Urinary bladder (tissue), 4 donors: ENCODE measurements around the gene TRMT112. TPM values are rescaled to one million over a fixed set of nuclear protein-coding genes. Genes with fewer than 3 reads are reported as not detected.
A peak's percentile ranks its signal among the peaks of the same experiment; 100 is the strongest.

Experiments
- DNase-seq: peaks from one replicate; pipeline ENCODE4 v3.0.0-alpha.2; 2015; ENCODE audit errors: extremely low spot score
- H3K27ac ChIP-seq: one replicate; pipeline ENCODE4 v1.5.1; 2013; ENCODE audit warnings: low read depth, mild to moderate bottlenecking, moderate library complexity
- H3K36me3 ChIP-seq: one replicate; pipeline ENCODE4 v1.6.1; 2013; ENCODE audit warnings: mild to moderate bottlenecking, moderate library complexity; ENCODE audit not compliant: insufficient read depth
- H3K4me1 ChIP-seq: one replicate; pipeline ENCODE4 v1.6.1; 2013; ENCODE audit warnings: mild to moderate bottlenecking, moderate library complexity; ENCODE audit not compliant: insufficient read depth
- H3K4me3 ChIP-seq: one replicate; pipeline ENCODE4 v1.5.1; 2013; ENCODE audit warnings: low read depth, low read length
- WGBS: extraction: QIAGEN DNeasy Blood & Tissue Kit; methylation state at CpG from one replicate; pipeline ENCODE4 v1.1.7; 2013; 5-methylcytosine and 5-hydroxymethylcytosine counted together
- polyA plus RNA-seq: library from polyadenylated mRNA; stranded (reverse); fragments of 200-250 nt; gene quantifications from one replicate; pipeline ENCODE4 v1.2.3, GENCODE V29; 2013
- total RNA-seq: library from RNA; depleted of rRNA; stranded (reverse); fragments of >200 nt; gene quantifications from one replicate; pipeline ENCODE4 v1.2.3, GENCODE V29; 2014
- donor health status: healthy with polysubstance abuse.
- donor health status: healthy.

Gene TRMT112
- total and polyA plus RNA-seq, 2 donors = 124 to 245 TPM

DNA sequence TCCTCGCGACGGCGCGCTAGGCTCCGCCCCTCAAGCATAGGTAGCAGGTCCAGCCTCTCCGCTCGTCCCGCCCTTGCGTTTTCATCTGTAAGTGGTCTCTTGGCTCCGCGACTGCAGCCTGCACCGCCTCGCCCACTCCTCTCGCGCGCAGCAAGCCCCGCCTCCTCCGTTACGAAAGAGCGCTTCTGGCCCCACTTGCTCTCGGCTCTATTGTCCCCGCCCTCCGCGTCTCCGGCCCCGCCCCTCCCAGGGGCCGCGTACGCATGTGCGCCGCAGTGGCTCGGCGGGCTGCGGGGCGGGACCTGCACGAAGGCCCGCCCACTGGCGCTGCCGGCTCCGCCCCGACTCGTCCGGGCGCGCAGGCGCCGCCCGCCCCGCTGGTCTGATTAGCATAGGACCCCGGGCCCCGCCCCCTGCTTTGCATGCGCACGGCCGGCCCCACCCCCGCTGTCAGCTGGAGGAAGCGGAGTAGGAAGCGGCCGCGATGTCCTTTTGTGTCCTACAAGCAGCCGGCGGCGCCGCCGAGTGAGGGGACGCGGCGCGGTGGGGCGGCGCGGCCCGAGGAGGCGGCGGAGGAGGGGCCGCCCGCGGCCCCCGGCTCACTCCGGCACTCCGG is 12.2 kb downstream of the TRMT112 start, which contains the start of gene ESRRA:
TSS of gene ESRRA (plus strand) at position 450 of the 616 bp plus-strand sequence. CDS start 1,656 bp downstream, outside the sequence.
- H3K27ac ChIP-seq = peak within 1 kb of the TSS; percentile 85
- H3K4me1 ChIP-seq = no peaks in the 10 kb centered on the region
- peak; percentile 92 for DNase-seq
- under 1% methylated on average over 81 of the region's 81 CpGs for WGBS
- H3K4me3 ChIP-seq = peak within 1 kb of the TSS; percentile 73
- H3K36me3 ChIP-seq = no peaks in the 10 kb centered on the region

DNA sequence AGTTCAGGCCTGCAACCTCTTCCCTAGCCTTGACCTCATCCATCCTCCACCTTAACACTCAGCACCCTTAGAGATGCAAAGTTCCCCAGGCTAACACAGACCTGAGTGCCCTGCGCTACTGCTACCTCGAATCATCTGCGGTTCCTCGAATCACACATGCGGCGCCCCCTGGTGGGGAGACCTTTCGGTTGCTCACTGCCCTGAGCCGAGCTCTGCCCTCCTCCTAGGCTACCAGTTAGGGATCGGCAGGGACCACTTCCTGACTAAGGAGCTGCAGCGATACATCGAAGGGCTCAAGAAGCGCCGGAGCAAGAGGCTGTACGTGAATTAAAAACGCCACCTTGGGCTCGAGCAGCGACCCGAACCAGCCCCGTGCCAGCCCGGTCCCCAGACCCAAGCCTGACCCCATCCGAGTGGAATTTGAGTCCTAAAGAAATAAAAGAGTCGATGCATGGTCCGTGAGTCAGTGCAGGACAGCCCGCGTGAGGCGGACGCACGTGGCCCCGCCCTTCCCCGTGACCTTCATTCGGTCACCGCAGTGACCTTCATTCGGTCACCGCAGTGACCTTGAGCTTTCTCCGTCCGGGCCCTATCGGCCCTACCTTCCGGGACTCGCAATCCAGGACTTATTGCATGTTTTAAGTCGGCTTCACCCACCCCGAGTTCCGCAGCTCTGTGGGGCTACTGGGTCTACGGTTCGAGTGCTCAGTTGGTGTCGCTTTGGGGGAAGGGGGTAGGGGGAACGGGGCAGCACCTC is 12.9 kb downstream of the TRMT112 start:
- WGBS = under 1% methylated on average over 46 of the region's 46 CpGs
- peak overlapping the region; percentile 85 for H3K27ac ChIP-seq
- H3K36me3 ChIP-seq = no peaks in the 10 kb centered on the region
- H3K4me1 ChIP-seq = no peaks in the 10 kb centered on the region
- DNase-seq = peak; percentile 71
- peak overlapping the region; percentile 37 for H3K4me3 ChIP-seq

DNA sequence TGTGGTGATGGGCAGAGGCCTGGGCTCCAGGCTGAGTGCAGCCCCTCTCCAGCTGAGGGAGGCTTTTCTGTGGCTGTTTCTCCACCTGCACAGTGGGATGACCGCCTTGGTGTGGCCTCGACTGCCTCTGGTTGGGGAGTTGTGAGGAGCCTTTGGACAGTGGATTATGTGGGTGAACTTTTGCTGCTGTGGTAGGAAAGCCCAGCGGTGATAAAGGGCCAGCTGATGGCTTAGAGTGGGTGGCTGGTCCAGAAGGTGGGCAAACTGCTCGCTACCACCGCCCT is 13.4 kb downstream of the TRMT112 start:
- H3K4me1 ChIP-seq = peaks cover 3% of the 10 kb centered on the region
- 57% methylated on average over 5 of the region's 5 CpGs for WGBS
- H3K36me3 ChIP-seq = no peaks in the 10 kb centered on the region
- DNase-seq = no peak
- no peak overlapping the region for H3K27ac ChIP-seq
- no peak overlapping the region for H3K4me3 ChIP-seq

DNA sequence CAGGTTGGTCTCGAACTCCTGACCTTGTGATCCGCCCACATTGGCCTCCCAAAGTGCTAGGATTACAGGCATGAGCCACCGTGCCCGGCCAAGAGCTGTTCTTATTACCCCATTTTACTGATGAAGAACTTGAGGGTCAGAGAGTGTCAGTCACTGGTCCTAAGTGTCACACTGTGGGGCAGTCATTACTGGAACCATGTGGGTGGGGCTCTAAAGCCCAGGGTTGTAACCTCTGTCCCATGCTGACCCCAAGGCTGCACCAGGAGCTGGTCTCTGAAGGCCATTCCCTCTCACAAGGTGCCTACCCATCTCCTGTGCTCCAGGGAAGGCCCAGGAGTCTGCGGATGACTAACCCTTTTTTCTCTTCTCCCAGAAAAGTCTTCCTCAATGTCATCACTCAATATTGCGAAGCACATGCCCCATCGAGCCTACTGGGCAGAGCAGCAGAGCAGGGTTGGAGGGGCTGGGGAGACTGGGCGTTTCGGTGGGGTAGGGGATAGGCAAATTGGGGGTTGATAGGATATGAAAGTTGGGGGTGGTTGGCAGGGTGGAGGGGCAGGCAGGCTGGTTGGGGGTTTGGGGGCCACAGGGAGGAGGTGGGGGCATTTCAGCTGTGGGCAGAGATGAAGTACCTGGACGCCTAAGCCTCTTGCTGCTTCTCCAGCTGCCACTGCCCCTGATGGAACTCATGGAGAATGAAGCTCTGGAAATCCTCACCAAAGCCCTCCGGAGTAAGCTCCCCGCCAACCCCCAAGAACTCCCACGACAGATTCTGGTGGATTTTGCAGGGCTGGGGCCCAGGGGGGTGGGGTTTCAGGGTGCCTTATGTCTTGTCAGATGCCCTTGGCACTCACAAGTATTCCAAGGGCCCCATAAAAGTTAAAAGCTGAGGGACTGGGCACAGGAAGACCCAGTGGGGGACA is 14.0 kb downstream of the TRMT112 start:
- Histone ChIP-seq H3K4me3 (no peak overlapping the region), H3K27ac (no peak overlapping the region), H3K36me3 (no peaks in the 10 kb centered on the region), H3K4me1 (peaks cover 3% of the 10 kb centered on the region)
- WGBS = 81% methylated on average over 13 of the region's 13 CpGs
- no peak for DNase-seq

DNA sequence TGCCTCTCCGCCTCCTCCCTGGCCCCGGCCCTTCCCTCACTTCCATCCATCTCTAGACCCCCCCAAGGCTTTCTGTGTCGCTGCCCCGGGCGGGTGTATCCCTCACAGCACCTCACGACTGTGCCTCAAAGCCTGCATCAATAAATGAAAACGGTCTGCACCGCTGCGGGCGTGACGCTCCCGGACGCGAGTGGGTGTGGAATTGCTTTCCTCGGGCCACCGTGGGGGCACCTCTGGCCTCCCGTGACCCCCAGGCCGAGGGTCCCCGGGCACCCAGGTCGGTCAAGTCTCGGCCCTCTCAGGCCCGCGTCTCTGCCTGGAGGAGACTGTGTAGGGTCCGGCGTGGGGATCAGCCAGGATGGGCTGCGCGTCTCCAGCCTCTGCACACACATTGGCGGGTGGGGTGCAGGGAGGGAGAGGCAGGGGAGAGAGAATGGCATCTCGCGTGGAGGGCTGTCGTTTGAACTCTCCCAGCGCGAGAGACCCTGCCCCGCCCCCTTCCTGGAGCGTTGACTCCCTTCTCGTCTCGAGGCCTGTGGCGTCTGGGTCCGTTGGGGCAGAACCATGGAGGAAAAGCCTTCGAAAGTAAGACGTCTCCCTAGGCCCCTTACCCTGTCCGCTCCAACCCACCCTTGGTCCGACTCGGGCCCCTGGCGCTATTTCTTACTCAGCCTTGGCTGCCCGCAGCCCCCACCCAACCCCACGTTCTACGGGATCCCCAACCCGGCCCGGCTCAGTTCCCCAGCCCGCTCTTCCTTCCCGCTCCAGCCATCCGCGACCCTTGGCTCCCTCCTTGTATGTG is 17.3 kb downstream of the TRMT112 start, which contains the start of gene CATSPERZ:
TSS of gene CATSPERZ (plus strand) at position 512 of the 802 bp plus-strand sequence. CDS start at position 565, 53 bp downstream.
- Histone ChIP-seq H3K4me1 (peaks cover 3% of the 10 kb centered on the region), H3K36me3 (no peaks in the 10 kb centered on the region), H3K4me3 (peak within 1 kb of the TSS; percentile 24), H3K27ac (no peak within 1 kb of the TSS)
- DNase-seq = no peak
- WGBS = 17% methylated on average over 54 of the region's 54 CpGs

DNA sequence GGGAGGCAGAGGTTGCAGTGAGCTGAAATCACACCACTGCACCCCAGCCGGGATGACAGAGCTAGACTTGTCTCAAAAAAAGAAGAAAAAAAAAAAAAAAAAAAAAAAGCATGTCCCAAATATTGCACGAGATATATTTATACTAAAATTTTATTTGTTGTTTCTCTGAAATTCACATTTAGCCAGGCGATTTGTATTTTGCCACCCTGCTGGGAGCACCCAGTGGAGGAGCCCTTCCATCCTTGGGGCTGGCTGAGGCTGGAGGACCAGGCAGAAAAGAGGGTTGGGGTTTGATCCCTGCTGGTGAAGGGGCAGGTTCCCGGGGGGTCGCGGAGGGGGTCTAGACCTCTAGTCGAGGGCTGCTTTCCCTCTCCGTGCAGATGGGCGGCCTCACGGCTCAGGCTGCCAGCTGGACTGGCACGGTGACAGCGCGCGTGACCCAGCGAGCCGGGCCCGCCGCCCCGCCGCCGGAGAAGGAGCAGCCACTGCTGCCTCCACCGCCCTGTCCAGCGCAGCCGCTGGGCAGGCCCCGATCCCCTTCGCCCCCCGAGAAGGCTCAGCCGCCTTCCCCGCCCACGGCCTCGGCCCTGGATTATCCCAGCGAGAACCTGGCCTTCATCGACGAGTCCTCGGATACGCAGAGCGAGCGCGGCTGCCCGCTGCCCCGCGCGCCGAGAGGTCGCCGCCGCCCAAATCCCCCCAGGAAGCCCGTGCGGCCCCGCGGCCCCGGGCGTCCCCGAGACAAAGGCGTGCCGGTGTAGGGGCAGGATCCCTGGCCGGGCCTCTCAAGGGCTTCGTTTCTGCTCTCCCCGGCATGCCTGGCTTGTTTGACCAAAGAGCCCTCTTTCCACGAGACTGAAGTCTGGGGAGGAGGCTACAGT is 18.2 kb downstream of the TRMT112 start:
- Histone ChIP-seq H3K4me1 (peaks cover 3% of the 10 kb centered on the region), H3K4me3 (peak overlapping the region; percentile 24), H3K36me3 (no peaks in the 10 kb centered on the region), H3K27ac (no peak overlapping the region)
- DNase-seq = no peak
- WGBS = 4% methylated on average over 60 of the region's 60 CpGs

DNA sequence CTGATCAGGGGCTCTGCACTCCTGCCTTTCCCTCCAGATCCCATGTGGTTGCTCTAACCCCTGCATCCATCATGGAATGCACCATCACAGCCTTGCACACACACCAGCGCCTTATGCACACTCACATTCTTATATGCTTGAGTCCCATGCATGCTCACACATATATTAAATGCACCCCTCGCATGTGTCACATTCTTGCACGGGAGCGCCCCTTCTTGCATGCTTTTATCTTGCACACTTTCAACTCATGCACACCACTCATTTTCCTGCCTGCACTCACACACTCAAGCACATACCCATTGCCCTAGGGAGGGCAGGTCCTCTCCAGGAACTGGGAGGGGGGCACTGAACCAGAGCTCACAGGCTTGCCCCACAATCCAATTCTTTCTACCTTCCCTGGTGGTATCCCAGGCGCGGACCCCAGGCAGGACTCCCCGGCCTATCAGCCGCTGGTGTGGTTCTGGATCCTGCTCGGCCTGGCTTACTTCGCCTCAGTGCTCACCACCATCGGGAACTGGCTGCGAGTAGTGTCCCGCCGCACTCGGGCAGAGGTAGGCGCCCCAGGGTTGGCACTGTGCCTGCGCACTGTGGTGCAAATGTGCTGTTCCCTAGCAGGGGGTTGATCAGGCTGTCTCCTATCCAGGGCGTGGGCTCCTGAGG is 19.5 kb downstream of the TRMT112 start:
- Histone ChIP-seq H3K27ac (no peak overlapping the region), H3K36me3 (no peaks in the 10 kb centered on the region), H3K4me3 (no peak overlapping the region), H3K4me1 (peaks cover 3% of the 10 kb centered on the region)
- WGBS = 49% methylated on average over 18 of the region's 18 CpGs
- DNase-seq = no peak

DNA sequence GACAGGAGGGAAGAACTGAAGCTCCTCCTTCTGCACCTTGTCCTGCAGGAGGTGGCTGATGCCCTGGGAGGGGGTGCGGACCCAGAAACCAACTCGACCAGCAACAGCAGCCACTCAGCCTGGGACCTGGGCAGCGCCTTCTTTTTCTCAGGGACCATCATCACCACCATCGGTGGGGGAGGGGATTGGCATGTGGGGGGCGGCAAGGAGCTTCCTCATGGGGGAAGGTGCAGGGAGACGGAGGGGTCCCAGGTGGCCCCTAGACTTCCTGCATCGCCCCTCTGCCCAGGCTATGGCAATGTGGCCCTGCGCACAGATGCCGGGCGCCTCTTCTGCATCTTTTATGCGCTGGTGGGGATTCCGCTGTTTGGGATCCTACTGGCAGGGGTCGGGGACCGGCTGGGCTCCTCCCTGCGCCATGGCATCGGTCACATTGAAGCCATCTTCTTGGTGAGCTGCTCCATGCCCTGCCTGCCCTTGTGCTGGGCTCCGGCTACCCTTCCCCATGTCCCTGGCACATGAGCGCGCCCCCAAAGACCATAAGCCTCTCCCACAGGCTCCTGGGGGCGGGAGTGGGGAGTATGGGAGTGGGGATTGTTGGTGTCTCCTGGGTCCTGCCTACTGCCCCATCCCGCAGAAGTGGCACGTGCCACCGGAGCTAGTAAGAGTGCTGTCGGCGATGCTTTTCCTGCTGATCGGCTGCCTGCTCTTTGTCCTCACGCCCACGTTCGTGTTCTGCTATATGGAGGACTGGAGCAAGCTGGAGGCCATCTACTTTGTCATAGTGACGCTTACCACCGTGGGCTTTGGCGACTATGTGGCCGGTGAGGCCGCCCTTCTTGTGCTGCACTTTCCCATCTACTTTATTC is 20.3 kb downstream of the TRMT112 start:
- DNase-seq = no peak
- H3K27ac ChIP-seq = no peak overlapping the region

DNA sequence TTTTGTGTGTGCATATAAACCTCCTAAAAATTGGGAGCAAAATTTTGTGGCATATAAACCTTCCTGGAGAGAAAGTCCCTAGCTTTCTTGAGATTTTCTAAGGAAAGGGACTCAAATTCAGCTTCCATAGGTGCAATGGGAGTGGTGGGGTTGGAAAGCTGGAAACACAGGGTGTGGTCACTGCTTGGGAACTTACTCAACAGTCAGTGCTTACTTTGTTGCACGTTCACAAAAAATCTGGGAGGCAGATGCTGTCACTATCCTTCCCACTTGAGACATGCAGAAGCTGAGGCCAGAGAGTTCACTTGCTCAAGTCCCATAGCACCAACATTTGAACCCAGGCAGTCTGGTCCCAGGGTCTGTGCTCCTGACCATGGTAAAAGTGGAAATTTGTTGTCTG is 21.1 kb downstream of the TRMT112 start:
- H3K27ac ChIP-seq = no peak overlapping the region
- no peak overlapping the region for H3K4me3 ChIP-seq
- 38% methylated on average over 1 of the region's 1 CpG for WGBS
- DNase-seq = no peak
- H3K36me3 ChIP-seq = no peaks in the 10 kb centered on the region
- peaks cover 6% of the 10 kb centered on the region for H3K4me1 ChIP-seq

More for the DNA sequence above, 20.3 kb downstream of the TRMT112 start:
- no peaks in the 10 kb centered on the region for H3K36me3 ChIP-seq
- WGBS = 16% methylated on average over 34 of the region's 34 CpGs
- no peak overlapping the region for H3K4me3 ChIP-seq
- H3K4me1 ChIP-seq = peaks cover 5% of the 10 kb centered on the region

DNA sequence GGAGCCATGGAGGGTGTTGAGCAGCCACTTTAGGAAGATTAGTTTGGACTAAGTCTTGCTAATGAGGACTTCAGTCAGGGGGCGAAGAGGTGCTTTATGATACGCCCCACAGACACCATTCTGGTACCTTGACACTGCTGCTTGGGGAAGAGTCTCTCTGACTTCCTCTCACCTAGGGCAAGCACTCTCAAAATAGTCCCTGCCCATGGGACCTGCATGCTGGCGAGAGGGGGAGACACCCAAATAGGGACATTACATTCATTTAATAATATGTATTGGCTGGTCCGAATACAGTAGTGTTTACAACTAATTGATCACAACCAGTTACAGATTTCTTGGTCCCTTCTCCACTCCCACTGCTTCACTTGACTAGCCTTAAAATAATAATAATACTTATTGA is 21.6 kb downstream of the TRMT112 start:
- 88% methylated on average over 4 of the region's 4 CpGs for WGBS
- no peaks in the 10 kb centered on the region for H3K36me3 ChIP-seq
- H3K4me1 ChIP-seq = peaks cover 6% of the 10 kb centered on the region
- no peak overlapping the region for H3K27ac ChIP-seq
- no peak for DNase-seq
- no peak overlapping the region for H3K4me3 ChIP-seq

DNA sequence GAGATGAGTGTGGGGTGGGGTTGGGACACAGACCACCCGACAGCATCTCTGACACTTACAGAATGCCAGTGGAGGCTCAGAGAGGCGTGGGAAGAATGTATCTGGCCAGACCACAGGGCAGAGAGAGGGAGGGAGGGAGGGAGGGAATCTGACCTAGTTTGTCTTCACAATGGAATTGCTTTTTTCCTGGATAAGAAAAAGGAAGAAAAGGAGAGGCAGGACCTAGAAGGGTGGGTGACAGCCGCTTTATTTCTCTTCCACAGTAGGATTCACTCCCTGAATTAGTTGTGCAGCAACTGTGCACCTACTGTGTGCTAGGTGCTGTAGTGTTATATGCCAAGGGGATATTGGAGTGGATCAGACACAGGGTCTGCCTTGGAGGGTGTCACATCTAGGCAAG is 22.6 kb downstream of the TRMT112 start:
- DNase-seq = no peak
- Histone ChIP-seq H3K4me3 (no peak overlapping the region), H3K36me3 (no peaks in the 10 kb centered on the region), H3K4me1 (peaks cover 6% of the 10 kb centered on the region), H3K27ac (no peak overlapping the region)
- 49% methylated on average over 3 of the region's 3 CpGs for WGBS
